Body of pancreas (tissue), 4 donors: ENCODE data around the gene NME7. TPM values are rescaled to one million over a fixed set of nuclear protein-coding genes. Genes with fewer than 3 reads are reported as not detected.

ENCODE experiments used
- ATAC-seq: fragments of 150-250 bp; one replicate; pipeline ENCODE4 v1.9.1; 2016
- DNase-seq, 4 donors: peaks; one replicate each; pipeline ENCODE4 v3.0.0-alpha.2; 2019
- H3K27ac ChIP-seq, 4 donors: fragments of 200-600 bp; sonication (generic); 1 replicate in 3 of 4; 2 replicates in 1 of 4; pipeline versions ENCODE4 v1.5.1 to v1.6.1; 2016 to 2019; ENCODE audit warnings: mild to moderate bottlenecking in 1 of 4, mixed read lengths in 1 of 4, moderate library complexity in 1 of 4
- H3K27me3 ChIP-seq, 2 donors: fragments of 200-600 bp; sonication (generic); one replicate each; pipeline ENCODE4 v1.6.0; 2016; ENCODE audit warnings: mild to moderate bottlenecking in 1 of 2
- H3K36me3 ChIP-seq, 2 donors: fragments of 200-600 bp; sonication (generic); replicated peaks in 1 of 2; 2 replicates each; pipeline ENCODE4 v1.5.1; 2016; ENCODE audit warnings: low read depth in 2 of 2; ENCODE audit not compliant: insufficient read depth in 1 of 2
- H3K4me1 ChIP-seq: fragments of 200-600 bp; sonication (generic); one replicate; pipeline ENCODE4 v1.6.0; 2016
- H3K4me3 ChIP-seq, 2 donors: fragments of 200-600 bp; sonication (generic); 1 replicate in 1 of 2; 2 replicates in 1 of 2; pipeline ENCODE4 v1.5.1; 2016 to 2019
- H3K9me3 ChIP-seq, 3 donors: fragments of 200-600 bp; sonication (generic); 1 replicate in 2 of 3; 2 replicates in 1 of 3; pipeline ENCODE4 v1.5.1; 2016
- CTCF ChIP-seq, 7 experiments: fragments of 450-650 bp in 4 of 7; fragments of 200-600 bp in 3 of 7; sonication (generic) in 3 of 7; IDR thresholded peaks; one replicate each; pipeline ENCODE4 v1.5.1; 2016 to 2019; ENCODE audit warnings: antibody characterized with exemption in 7 of 7
- POLR2A ChIP-seq, 3 donors: fragments of 450-650 bp; IDR thresholded peaks; one replicate each; pipeline ENCODE4 v1.6.1; 2016; ENCODE audit warnings: antibody characterized with exemption in 3 of 3, mild to moderate bottlenecking in 2 of 3
- WGBS, 2 donors: methylation state at CpG; one replicate each; pipeline ENCODE4 v1.1.5; 2017; 5-methylcytosine and 5-hydroxymethylcytosine counted together
- intact Hi-C: fragments of 100-400 bp; cut with DNase I; formaldehyde crosslinking; loops from one replicate; pipeline ENCODE4 v1.15.1; 2023
- total RNA-seq, 2 donors: library from RNA; depleted of rRNA; stranded (reverse); fragments of >200 nt; gene quantifications; one replicate each; pipeline ENCODE4 v1.1.0, GENCODE V29; 2016

Gene NME7
- total RNA-seq, 2 donors from 2014 or later: 8.9 to 23.9 TPM

GRCh38 chr1:169327875-169328274 is 39.7 kb downstream of the NME7 start:
- H3K9me3 ChIP-seq: no peaks in the 10 kb centered on the region
- H3K4me1 ChIP-seq: peaks cover 4% of the 10 kb centered on the region
- ATAC-seq (no peak), DNase-seq (no peak)
- H3K27ac ChIP-seq: no peak overlapping the region
- 72 to 78% methylated on average over 2 of the region's 2 CpGs for WGBS, 2 donors
- H3K36me3 ChIP-seq: no peaks in the 10 kb centered on the region
- TF ChIP-seq POLR2A (IDR thresholded peaks at IDR 0.05): no peak
- TF ChIP-seq CTCF (IDR thresholded peaks at IDR 0.05): no peak
- intact Hi-C loops: no loop called here
- no peak overlapping the region for H3K4me3 ChIP-seq
- no peaks in the 10 kb centered on the region for H3K27me3 ChIP-seq

DNA sequence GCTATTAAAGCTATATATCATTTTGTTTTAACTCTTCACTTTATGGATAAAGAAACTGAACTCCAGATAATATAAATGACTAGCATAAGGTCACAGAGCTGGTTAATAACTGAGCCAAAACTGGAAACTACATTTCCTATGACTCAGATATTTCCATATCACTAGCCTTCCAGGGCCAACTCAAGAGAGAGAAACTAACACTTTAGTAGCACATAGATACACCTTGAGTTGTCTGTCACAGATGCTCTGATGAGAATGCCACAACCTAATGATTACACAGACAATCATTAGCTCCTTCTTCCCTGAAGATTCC is 40.7 kb downstream of the NME7 start:
- Histone ChIP-seq H3K9me3 (no peaks in the 10 kb centered on the region), H3K4me3 (no peak overlapping the region), H3K27ac (no peak overlapping the region), H3K27me3 (no peaks in the 10 kb centered on the region), H3K4me1 (peaks cover 4% of the 10 kb centered on the region), H3K36me3 (no peaks in the 10 kb centered on the region)
- TF ChIP-seq POLR2A (IDR thresholded peaks at IDR 0.05) (no peak), CTCF (IDR thresholded peaks at IDR 0.05) (no peak)
- ATAC-seq (no peak), DNase-seq (no peak)
- intact Hi-C loops: no loop called here

GRCh38 chr1:169326261-169326955 is 41.2 kb downstream of the NME7 start:
- DNase-seq: no peak
- Histone ChIP-seq H3K4me3 (no peak overlapping the region), H3K36me3 (no peaks in the 10 kb centered on the region), H3K9me3 (no peaks in the 10 kb centered on the region), H3K27ac (no peak overlapping the region), H3K4me1 (peaks cover 4% of the 10 kb centered on the region), H3K27me3 (no peaks in the 10 kb centered on the region)
- 83 to 88% methylated on average over 3 of the region's 3 CpGs for WGBS, 2 donors
- intact Hi-C loops: no loop called here
- ATAC-seq: no peak
- TF ChIP-seq POLR2A (IDR thresholded peaks at IDR 0.05): no peak
- no peak for TF ChIP-seq CTCF (IDR thresholded peaks at IDR 0.05)

- Histone ChIP-seq H3K4me1 (peaks cover 4% of the 10 kb centered on the region), H3K9me3 (no peaks in the 10 kb centered on the region)
- no peak for ATAC-seq
Observed at GRCh38 chr1:169325117-169325516, 42.5 kb downstream of the NME7 start.

More at GRCh38 chr1:169325117-169325516, 42.5 kb downstream of the NME7 start:
- whole genome bisulfite sequencing, 2 donors: 82 to 88% methylated on average over 1 of the region's 1 CpG
- intact Hi-C loops: no loop called here
- Histone ChIP-seq H3K36me3 (no peaks in the 10 kb centered on the region), H3K27ac (no peak overlapping the region), H3K4me3 (no peak overlapping the region), H3K27me3 (no peaks in the 10 kb centered on the region)
- DNase-seq: no peak
- TF ChIP-seq CTCF (IDR thresholded peaks at IDR 0.05) (no peak), POLR2A (IDR thresholded peaks at IDR 0.05) (no peak)
